Trophoblast cell (in vitro differentiated cells and primary cell): ENCODE measurements around the gene KIF5C. TPM values are rescaled to one million over a fixed set of nuclear protein-coding genes. Genes with fewer than 3 reads are reported as not detected.
A peak's percentile ranks its signal among the peaks of the same experiment; 100 is the strongest.

Experiments
- DNase-seq, 2 donors: peaks; one replicate each; pipeline ENCODE4 v3.0.0-alpha.2; 2016
- H2AFZ ChIP-seq: 2 replicates; pipeline ENCODE4 v1.6.1; 2013; ENCODE audit warnings: low read length, moderate library complexity, mild to moderate bottlenecking; ENCODE audit not compliant: insufficient read depth, poor library complexity
- H2AK5ac ChIP-seq: 2 replicates; pipeline ENCODE4 v1.6.1; 2013; ENCODE audit warnings: mild to moderate bottlenecking, low read length
- H2BK120ac ChIP-seq: 2 replicates; pipeline ENCODE4 v1.6.1; 2013; ENCODE audit warnings: low read length, mild to moderate bottlenecking, moderate library complexity; ENCODE audit not compliant: insufficient read depth, poor library complexity
- H2BK12ac ChIP-seq: 2 replicates; pipeline ENCODE4 v1.6.1; 2013; ENCODE audit warnings: mild to moderate bottlenecking, low read length, moderate library complexity
- H2BK5ac ChIP-seq: 2 replicates; pipeline ENCODE4 v1.6.1; 2013; ENCODE audit warnings: low read length, low read depth, moderate library complexity, mild to moderate bottlenecking; ENCODE audit not compliant: poor library complexity
- H3K14ac ChIP-seq: 2 replicates; pipeline ENCODE4 v1.6.1; 2013; ENCODE audit warnings: mild to moderate bottlenecking, low read length
- H3K18ac ChIP-seq: 2 replicates; pipeline ENCODE4 v1.6.1; 2013; ENCODE audit warnings: mild to moderate bottlenecking, low read length
- H3K23ac ChIP-seq: 2 replicates; pipeline ENCODE4 v1.6.1; 2013; ENCODE audit warnings: low read length
- H3K27ac ChIP-seq: 2 replicates; pipeline ENCODE4 v1.5.1; 2013; ENCODE audit warnings: low read depth, mild to moderate bottlenecking, inconsistent platforms, low read length, moderate library complexity
- H3K27me3 ChIP-seq: 2 replicates; pipeline ENCODE4 v1.6.1; 2013; ENCODE audit warnings: inconsistent platforms, mild to moderate bottlenecking, low read length, moderate library complexity; ENCODE audit not compliant: insufficient read depth
- H3K36me3 ChIP-seq, 2 experiments: 1 replicate in 1 of 2; 2 replicates in 1 of 2; pipeline ENCODE4 v1.6.1; 2013; ENCODE audit warnings: low read length in 2 of 2, mild to moderate bottlenecking in 2 of 2, moderate library complexity in 1 of 2; ENCODE audit not compliant: insufficient read depth in 2 of 2, control insufficient read depth in 1 of 2
- H3K4ac ChIP-seq: 2 replicates; pipeline ENCODE4 v1.6.1; 2013; ENCODE audit warnings: low read depth, mild to moderate bottlenecking, low read length, moderate library complexity
- H3K4me1 ChIP-seq, 2 experiments: 1 replicate in 1 of 2; 2 replicates in 1 of 2; pipeline ENCODE4 v1.6.1; 2013; ENCODE audit warnings: low read length in 2 of 2, mild to moderate bottlenecking in 2 of 2, moderate library complexity in 1 of 2; ENCODE audit not compliant: insufficient read depth in 2 of 2, control insufficient read depth in 1 of 2
- H3K4me2 ChIP-seq: 2 replicates; pipeline ENCODE4 v1.6.1; 2013; ENCODE audit warnings: inconsistent platforms, mild to moderate bottlenecking, low read length, moderate library complexity
- H3K4me3 ChIP-seq: 2 replicates; pipeline ENCODE4 v1.5.1; 2013; ENCODE audit warnings: mild to moderate bottlenecking, low read depth, low read length, inconsistent platforms
- H3K79me1 ChIP-seq: one replicate; pipeline ENCODE4 v1.6.1; 2013; ENCODE audit warnings: low read length
- H3K79me2 ChIP-seq: 2 replicates; pipeline ENCODE4 v1.6.1; 2013; ENCODE audit warnings: low read length, mild to moderate bottlenecking; ENCODE audit not compliant: control insufficient read depth, insufficient read depth, poor library complexity
- H3K9ac ChIP-seq: 2 replicates; pipeline ENCODE4 v1.6.1; 2013; ENCODE audit warnings: mild to moderate bottlenecking, low read length
- H3K9me3 ChIP-seq: 2 replicates; pipeline ENCODE4 v1.6.1; 2013; ENCODE audit warnings: low read depth, mild to moderate bottlenecking, control low read depth, inconsistent platforms, low read length; ENCODE audit not compliant: insufficient read depth
- H4K12ac ChIP-seq: 2 replicates; pipeline ENCODE4 v1.6.1; 2013; ENCODE audit warnings: low read depth, mild to moderate bottlenecking, low read length, moderate library complexity
- H4K8ac ChIP-seq: 2 replicates; pipeline ENCODE4 v1.6.1; 2013; ENCODE audit warnings: low read depth, mild to moderate bottlenecking, low read length, moderate library complexity
- H4K91ac ChIP-seq: one replicate; pipeline ENCODE4 v1.6.1; 2013; ENCODE audit warnings: low read depth, mild to moderate bottlenecking, low read length, moderate library complexity
- WGBS: extraction: QIAGEN DNeasy Blood & Tissue Kit; methylation state at CpG from one replicate; pipeline ENCODE4 v1.1.7; 2013; ENCODE audit warnings: missing lambda C conversion rate; ENCODE audit not compliant: insufficient read length, insufficient coverage; ENCODE audit errors: extremely low coverage; 5-methylcytosine and 5-hydroxymethylcytosine counted together
- polyA plus RNA-seq: library from polyadenylated mRNA; stranded (reverse); fragments of 200-250 nt; gene quantifications from 2 replicates; pipeline ENCODE4 v1.2.3, GENCODE V29; 2013

KIF5C gene
- polyA plus RNA-seq = 1.7 and 1.8 TPM in 2 replicates

DNA sequence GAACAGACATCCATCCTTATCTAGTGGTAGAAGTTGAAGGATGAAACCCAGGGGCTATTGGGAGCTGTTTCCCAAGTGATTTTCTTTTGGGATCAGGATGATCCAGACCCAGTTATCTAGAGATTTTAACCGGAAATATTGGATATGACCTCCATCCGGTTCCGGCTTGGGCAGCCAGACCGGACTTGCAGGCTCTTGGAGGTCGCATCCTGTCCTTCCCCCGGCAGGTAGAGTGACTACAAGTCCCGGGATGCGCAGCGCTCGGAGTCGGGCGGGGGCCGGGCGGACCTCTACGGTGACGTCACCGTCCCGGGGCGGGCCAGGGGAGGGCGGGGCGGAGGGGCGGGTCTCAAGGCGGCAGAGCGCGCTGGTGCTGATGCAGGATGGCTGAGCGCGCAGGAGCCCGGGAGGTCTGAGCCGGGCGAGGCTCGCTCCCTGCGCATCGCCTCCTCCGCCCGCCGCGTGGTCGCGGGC is at the start of gene KIF5C:
TSS of gene KIF5C (plus strand) at position 360 of the 474 bp plus-strand sequence. CDS start 391 bp downstream, outside the sequence.
- Histone ChIP-seq H2AK5ac (no peak within 1 kb of the TSS), H3K27ac (no peak within 1 kb of the TSS), H3K4ac (no peak within 1 kb of the TSS), H3K23ac (no peak within 1 kb of the TSS), H3K36me3 (no peaks in the 10 kb centered on the region), H4K91ac (no peak within 1 kb of the TSS), H2BK5ac (no peak within 1 kb of the TSS), H2AFZ (no peak within 1 kb of the TSS), H3K14ac (no peak within 1 kb of the TSS), H3K79me1 (no peaks in the 10 kb centered on the region), H3K9me3 (no peaks in the 10 kb centered on the region), H2BK12ac (no peak within 1 kb of the TSS), H3K4me2 (peak within 1 kb of the TSS; percentile 91), H3K4me3 (peak within 1 kb of the TSS; percentile 66), H3K9ac (no peak within 1 kb of the TSS), H3K18ac (no peak within 1 kb of the TSS), H4K12ac (peak within 1 kb of the TSS; percentile 2), H3K27me3 (peaks cover 10% of the 10 kb centered on the region), H2BK120ac (no peak within 1 kb of the TSS), H3K79me2 (no peaks in the 10 kb centered on the region), H4K8ac (peak within 1 kb of the TSS; percentile 78), H3K4me1 (peaks cover 8 to 15% of the 10 kb centered on the region in 2 experiments)
- no CpG with 5 or more reads among the region's 39 CpGs for WGBS
- peak; percentile 26 to 47 for DNase-seq

GRCh38 chr2:148826791-148827190 is 48.2 kb upstream of the KIF5C start:
- no peak overlapping the region for H3K18ac ChIP-seq
- no peak overlapping the region for H2BK120ac ChIP-seq
- H3K36me3 ChIP-seq = no peaks in the 10 kb centered on the region

DNA sequence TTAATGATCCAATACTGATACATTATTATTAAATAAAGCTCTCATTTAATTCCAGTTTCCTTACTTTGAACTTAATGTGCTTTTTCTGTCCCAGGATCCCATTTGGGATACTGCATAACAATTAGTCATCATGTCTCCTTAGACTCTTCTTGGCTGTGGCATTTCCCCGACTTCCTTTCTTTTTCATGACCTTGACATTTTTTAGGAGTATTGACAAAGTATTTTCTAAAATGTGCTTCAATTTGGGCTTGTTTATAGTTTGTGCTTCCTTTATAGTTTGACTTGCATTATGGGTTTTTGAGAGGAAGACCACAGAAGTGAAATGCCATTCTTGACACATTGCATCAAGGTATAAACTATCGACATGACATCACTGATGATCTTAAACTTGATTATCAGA is 46.1 kb upstream of the KIF5C start:
- Histone ChIP-seq H3K9me3 (peaks cover 3% of the 10 kb centered on the region), H4K91ac (no peak overlapping the region), H2AK5ac (no peak overlapping the region), H3K79me2 (no peaks in the 10 kb centered on the region), H3K79me1 (no peaks in the 10 kb centered on the region), H3K4ac (no peak overlapping the region), H3K27ac (no peak overlapping the region), H4K8ac (no peak overlapping the region), H3K4me3 (no peak overlapping the region), H2BK120ac (no peak overlapping the region), H2BK5ac (no peak overlapping the region), H3K23ac (no peak overlapping the region), H3K4me1 (no peaks in the 10 kb centered on the region), H2BK12ac (no peak overlapping the region), H4K12ac (no peak overlapping the region), H3K27me3 (no peaks in the 10 kb centered on the region), H3K14ac (no peak overlapping the region), H3K36me3 (no peaks in the 10 kb centered on the region), H3K4me2 (no peak overlapping the region), H2AFZ (no peak overlapping the region), H3K9ac (no peak overlapping the region), H3K18ac (no peak overlapping the region)
- no CpG with 5 or more reads among the region's 2 CpGs for WGBS
- no peak for DNase-seq

More at GRCh38 chr2:148826791-148827190, 48.2 kb upstream of the KIF5C start:
- Histone ChIP-seq H3K79me1 (no peaks in the 10 kb centered on the region), H4K91ac (no peak overlapping the region), H2BK5ac (no peak overlapping the region), H4K8ac (no peak overlapping the region), H2AK5ac (no peak overlapping the region), H4K12ac (no peak overlapping the region), H3K14ac (no peak overlapping the region), H3K9me3 (no peaks in the 10 kb centered on the region), H3K27ac (no peak overlapping the region), H2BK12ac (no peak overlapping the region), H3K79me2 (no peaks in the 10 kb centered on the region), H3K4me3 (no peak overlapping the region), H3K4me2 (no peak overlapping the region), H3K9ac (no peak overlapping the region), H3K27me3 (no peaks in the 10 kb centered on the region), H3K4me1 (no peaks in the 10 kb centered on the region), H3K4ac (no peak overlapping the region), H2AFZ (no peak overlapping the region), H3K23ac (no peak overlapping the region)
- no peak for DNase-seq

DNA sequence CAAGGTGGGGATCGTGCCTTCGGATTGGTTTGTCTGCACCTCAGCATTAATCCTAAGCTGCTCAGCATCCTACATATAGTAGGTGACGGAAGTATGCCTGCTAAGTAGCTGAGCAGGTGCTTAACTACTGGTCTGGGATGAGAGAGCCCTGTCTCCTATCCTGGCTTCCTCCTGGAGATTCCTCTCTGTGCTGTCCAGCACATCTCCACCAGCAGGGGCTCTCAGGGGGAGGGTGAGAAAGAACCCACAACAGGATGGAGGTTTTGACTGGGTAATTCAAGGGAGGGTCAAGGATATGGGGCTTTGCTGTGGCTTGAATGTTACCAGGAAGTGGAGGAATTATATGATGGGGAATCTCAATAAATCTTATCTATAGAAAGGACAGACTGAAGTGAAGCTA is 45.4 kb upstream of the KIF5C start:
- Histone ChIP-seq H4K8ac (no peak overlapping the region), H3K14ac (no peak overlapping the region), H2BK5ac (no peak overlapping the region), H3K9ac (no peak overlapping the region), H3K18ac (no peak overlapping the region), H2BK120ac (no peak overlapping the region), H3K79me2 (no peaks in the 10 kb centered on the region), H3K4me1 (no peaks in the 10 kb centered on the region), H3K23ac (no peak overlapping the region), H3K27me3 (no peaks in the 10 kb centered on the region), H3K79me1 (no peaks in the 10 kb centered on the region), H2AFZ (no peak overlapping the region), H3K4me2 (no peak overlapping the region), H2BK12ac (no peak overlapping the region), H4K12ac (no peak overlapping the region), H3K27ac (no peak overlapping the region), H3K9me3 (peaks cover 3% of the 10 kb centered on the region), H4K91ac (no peak overlapping the region), H3K4me3 (no peak overlapping the region), H3K4ac (no peak overlapping the region), H2AK5ac (no peak overlapping the region), H3K36me3 (no peaks in the 10 kb centered on the region)
- WGBS = no CpG with 5 or more reads among the region's 3 CpGs
- no peak for DNase-seq
